Measurements from ENCODE around the gene SIGLEC6. TPM values are rescaled to one million over a fixed set of nuclear protein-coding genes. Genes with fewer than 3 reads are reported as not detected.

The SIGLEC6 gene
- total RNA-seq, 1 donor from 2014 or later = 28.7 TPM

DNA sequence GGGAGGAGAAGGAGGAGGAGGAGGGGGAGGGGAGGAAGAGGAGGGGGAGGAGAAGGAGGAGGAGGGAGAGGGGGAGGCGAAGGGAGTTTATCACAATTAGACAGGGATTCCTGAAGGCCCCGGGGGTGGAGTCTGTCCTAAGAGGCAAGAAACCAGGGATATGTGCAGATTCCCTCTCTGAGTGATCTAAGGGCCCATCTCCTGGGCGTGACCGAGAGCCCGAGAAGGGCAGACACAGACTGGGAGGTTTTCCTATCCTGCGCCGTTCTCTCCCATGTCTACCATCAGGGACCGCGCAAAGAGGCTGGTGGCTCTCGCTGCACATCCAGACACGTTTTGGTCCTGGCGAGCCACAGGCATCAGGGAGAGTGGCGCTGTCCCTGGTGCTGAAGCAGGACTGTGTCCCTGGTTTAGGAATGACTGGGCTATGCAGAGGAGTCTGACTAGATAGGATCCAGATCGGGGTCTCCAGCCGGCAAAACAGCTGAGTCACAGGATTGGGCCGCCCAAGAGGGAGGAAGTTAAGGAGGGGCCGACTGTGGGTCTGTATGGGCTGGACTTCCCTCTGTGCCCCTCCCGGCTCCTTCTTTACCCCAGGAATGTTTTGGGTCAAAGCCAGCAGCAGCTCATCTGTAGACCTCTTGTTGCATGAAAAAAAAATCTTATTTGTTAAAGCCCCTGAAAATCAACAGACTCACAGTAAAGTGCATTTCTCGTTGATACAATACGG, 21.7 kb upstream of the SIGLEC6 start:
- peaks cover 24% of the 10 kb centered on the region for H3K36me3 Mint-ChIP-seq (ENCODE audit: low read depth)
- ChIA-PET CTCF (interaction anchor here (0.9 to 1.4 kb wide), 3 partner anchors 12 to 104 kb away, joined by 3 to 5 read pairs (median 4); no protein-coding TSS in a partner anchor), POLR2A (no interaction called here)
- intact Hi-C loops (cut with micrococcal nuclease) = loop anchor here (2.0 to 5.0 kb wide), 2 partner anchors 36 to 54 kb away; no protein-coding TSS in a partner anchor
- H3K27ac Mint-ChIP-seq = peak overlapping the region; percentile 46
- no peak for ATAC-seq (ENCODE audit: low read depth)
- TF ChIP-seq, protein P1, sequence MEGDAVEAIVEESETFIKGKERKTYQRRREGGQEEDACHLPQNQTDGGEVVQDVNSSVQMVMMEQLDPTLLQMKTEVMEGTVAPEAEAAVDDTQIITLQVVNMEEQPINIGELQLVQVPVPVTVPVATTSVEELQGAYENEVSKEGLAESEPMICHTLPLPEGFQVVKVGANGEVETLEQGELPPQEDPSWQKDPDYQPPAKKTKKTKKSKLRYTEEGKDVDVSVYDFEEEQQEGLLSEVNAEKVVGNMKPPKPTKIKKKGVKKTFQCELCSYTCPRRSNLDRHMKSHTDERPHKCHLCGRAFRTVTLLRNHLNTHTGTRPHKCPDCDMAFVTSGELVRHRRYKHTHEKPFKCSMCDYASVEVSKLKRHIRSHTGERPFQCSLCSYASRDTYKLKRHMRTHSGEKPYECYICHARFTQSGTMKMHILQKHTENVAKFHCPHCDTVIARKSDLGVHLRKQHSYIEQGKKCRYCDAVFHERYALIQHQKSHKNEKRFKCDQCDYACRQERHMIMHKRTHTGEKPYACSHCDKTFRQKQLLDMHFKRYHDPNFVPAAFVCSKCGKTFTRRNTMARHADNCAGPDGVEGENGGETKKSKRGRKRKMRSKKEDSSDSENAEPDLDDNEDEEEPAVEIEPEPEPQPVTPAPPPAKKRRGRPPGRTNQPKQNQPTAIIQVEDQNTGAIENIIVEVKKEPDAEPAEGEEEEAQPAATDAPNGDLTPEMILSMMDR (IDR thresholded peaks at IDR 0.05) = no peak
- H3K4me3 Mint-ChIP-seq = peak overlapping the region; percentile 89
- no peaks in the 10 kb centered on the region for H3K27me3 Mint-ChIP-seq
- peaks cover 72% of the 10 kb centered on the region for H3K4me1 Mint-ChIP-seq
- H3K9me3 Mint-ChIP-seq = no peaks in the 10 kb centered on the region
- DNase-seq = peak; percentile 56

GRCh38 chr19:51552608-51552995, 21.1 kb upstream of the SIGLEC6 start:
- H3K27me3 Mint-ChIP-seq = no peaks in the 10 kb centered on the region
- peak overlapping the region; percentile 10 for H3K27ac Mint-ChIP-seq

DNA sequence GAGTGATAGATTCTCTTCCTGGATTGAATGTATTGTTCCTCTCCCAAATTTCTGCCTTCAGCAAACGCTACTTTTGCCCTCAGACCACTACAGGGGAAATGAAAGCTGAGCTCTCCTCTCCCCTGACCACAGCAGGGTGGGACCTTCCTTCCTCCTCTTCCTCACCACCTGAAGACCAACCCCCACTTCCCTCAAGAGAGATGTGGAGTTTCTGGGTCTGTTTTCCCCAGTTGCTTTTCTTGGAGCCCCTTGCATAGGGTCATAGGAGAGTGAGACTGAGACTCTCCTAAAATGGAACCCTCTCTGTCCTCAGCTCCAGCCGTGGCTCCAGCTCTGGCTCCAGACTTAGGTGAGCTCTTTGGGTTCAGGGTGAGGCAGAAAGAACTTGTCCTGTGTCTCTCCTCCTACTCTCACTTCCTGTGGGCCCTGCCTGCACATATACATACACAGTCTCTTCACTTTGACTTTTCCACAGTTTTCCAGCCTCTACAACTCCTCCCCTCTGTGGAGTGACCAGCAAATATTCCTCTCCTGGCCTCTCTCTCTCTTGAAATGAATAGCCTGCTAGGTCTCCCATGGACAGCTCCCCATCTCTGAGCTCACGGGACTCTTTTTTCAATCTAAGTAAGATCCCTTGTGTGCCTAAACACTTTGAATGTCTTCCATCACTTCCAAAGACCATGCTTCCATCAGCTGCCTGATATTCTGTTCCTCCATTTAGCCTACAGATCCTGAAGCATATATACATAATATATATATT, 20.4 kb upstream of the SIGLEC6 start:
- ChIA-PET POLR2A (interaction anchor here (0.9 to 1.3 kb wide), 6 partner anchors 19 to 100 kb away, joined by 3 to 4 read pairs (median 3); partner anchors contain the start of genes SIGLEC6 and ZNF175), CTCF (interaction anchor here (0.9 to 1.5 kb wide), 7 partner anchors 11 to 134 kb away, joined by 3 to 9 read pairs (median 3); partner anchors contain the start of gene SIGLEC10)
- H3K36me3 Mint-ChIP-seq (ENCODE audit: low read depth) = peaks cover 23% of the 10 kb centered on the region
- intact Hi-C loops (cut with micrococcal nuclease) = loop anchor here (1.0 to 5.0 kb wide), 4 partner anchors 19 to 55 kb away; partner anchors contain the start of genes SIGLEC6 and ZNF175
- peak overlapping the region; percentile 96 for H3K27ac Mint-ChIP-seq
- peak overlapping the region; percentile 89 for H3K4me3 Mint-ChIP-seq
- TF ChIP-seq, protein P1 (IDR thresholded peaks at IDR 0.05) = no peak
- no peaks in the 10 kb centered on the region for H3K27me3 Mint-ChIP-seq
- DNase-seq = no peak
- ATAC-seq (ENCODE audit: low read depth) = peak; percentile 21
- no peaks in the 10 kb centered on the region for H3K9me3 Mint-ChIP-seq
- H3K4me1 Mint-ChIP-seq = peaks cover 84% of the 10 kb centered on the region

More at GRCh38 chr19:51552608-51552995, 21.1 kb upstream of the SIGLEC6 start:
- intact Hi-C loops (cut with micrococcal nuclease) = loop anchor here (2.0 to 5.0 kb wide), 2 partner anchors 35 to 54 kb away; no protein-coding TSS in a partner anchor
- Mint-ChIP-seq H3K9me3 (no peaks in the 10 kb centered on the region), H3K36me3 (ENCODE audit: low read depth) (peaks cover 24% of the 10 kb centered on the region), H3K4me1 (peaks cover 78% of the 10 kb centered on the region), H3K4me3 (peak overlapping the region; percentile 89)
- TF ChIP-seq, protein P1 (IDR thresholded peaks at IDR 0.05) = no peak
- CTCF ChIA-PET = interaction anchor here (0.9 to 1.5 kb wide), 4 partner anchors 13 to 135 kb away, joined by 3 to 9 read pairs (median 4); partner anchors contain the start of gene SIGLEC10
- DNase-seq (no peak), ATAC-seq (ENCODE audit: low read depth) (no peak)
- POLR2A ChIA-PET = interaction anchor here (1.2 kb wide), 2 partner anchors 18 to 21 kb away, joined by 4 read pairs; partner anchors contain the start of genes SIGLEC6 and ZNF175

DNA sequence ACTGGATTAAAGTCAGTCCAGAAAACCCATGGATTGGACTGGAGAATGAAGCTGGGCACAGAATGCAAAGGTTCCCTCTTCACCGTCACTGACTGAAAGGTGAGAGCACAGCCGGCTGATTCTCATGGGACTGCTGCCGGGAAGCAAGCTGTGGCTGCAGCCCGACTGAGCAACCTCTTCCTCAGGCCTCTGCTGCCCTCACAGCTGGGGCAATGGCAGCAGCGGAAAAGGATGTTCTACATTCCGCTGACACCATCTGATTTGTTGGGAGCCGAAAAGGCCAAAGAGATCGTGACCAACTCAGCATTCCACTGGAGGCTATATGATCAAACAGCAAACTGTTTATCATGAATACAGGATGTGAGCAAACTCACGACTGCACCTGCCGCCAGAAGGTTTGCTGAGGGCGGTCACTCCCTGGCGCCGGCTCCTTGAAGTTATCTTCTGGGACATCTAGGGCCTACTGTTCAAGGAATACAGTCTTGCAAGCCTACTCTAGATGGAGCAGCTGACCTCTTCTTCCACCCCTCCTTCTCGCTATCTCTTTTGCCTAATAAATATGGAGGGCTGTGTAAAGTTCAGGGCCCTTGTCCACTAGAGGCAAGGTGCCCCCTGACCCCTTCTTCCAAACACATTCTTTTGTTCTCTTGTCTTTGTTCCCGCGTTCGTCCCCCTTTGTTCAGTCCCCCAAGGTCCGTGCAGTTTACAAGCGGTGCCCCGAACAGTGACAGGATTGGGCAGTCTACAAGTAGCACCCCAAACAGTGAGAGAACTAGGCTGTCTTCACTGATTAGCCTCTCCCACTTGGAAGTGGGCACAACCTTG, 19.6 kb upstream of the SIGLEC6 start:
- intact Hi-C loops (cut with micrococcal nuclease) = loop anchor here (1.0 to 5.0 kb wide), 3 partner anchors 20 to 34 kb away; partner anchors contain the start of genes SIGLEC6 and ZNF175
- peak; percentile 51 for ATAC-seq (ENCODE audit: low read depth)
- H3K27ac Mint-ChIP-seq = peak overlapping the region; percentile 96
- POLR2A ChIA-PET = interaction anchor here (0.7 to 1.3 kb wide), 9 partner anchors 19 to 718 kb away, joined by 3 to 11 read pairs (median 3); partner anchors contain the start of genes SIGLEC6, ZNF175 and ZNF766
- no peak for DNase-seq
- no peaks in the 10 kb centered on the region for H3K27me3 Mint-ChIP-seq
- H3K4me1 Mint-ChIP-seq = peaks cover 92% of the 10 kb centered on the region
- peaks cover 17% of the 10 kb centered on the region for H3K36me3 Mint-ChIP-seq (ENCODE audit: low read depth)
- TF ChIP-seq, protein P1 (IDR thresholded peaks at IDR 0.05) = no peak
- H3K4me3 Mint-ChIP-seq = peak overlapping the region; percentile 89
- H3K9me3 Mint-ChIP-seq = no peaks in the 10 kb centered on the region
- CTCF ChIA-PET = interaction anchor here (0.9 to 2.3 kb wide), 10 partner anchors 11 to 134 kb away, joined by 3 to 9 read pairs (median 3); partner anchors contain the start of gene SIGLEC10

Measured in activated B cell treated with CpG ODN at 0.5 μM for 24 hours (primary cell).